Measurements from ENCODE around the gene IL2RA. TPM values are rescaled to one million over a fixed set of nuclear protein-coding genes. Genes with fewer than 3 reads are reported as not detected.
"Not testable (repeated sequence)": the region's sequence is repeated elsewhere in the genome, so short reads cannot be mapped to it uniquely, and the experiment has no call there.

The IL2RA gene
- total and polyA plus RNA-seq, 4 donors: 0.33 to 4.2 (median 3.3) TPM

DNA sequence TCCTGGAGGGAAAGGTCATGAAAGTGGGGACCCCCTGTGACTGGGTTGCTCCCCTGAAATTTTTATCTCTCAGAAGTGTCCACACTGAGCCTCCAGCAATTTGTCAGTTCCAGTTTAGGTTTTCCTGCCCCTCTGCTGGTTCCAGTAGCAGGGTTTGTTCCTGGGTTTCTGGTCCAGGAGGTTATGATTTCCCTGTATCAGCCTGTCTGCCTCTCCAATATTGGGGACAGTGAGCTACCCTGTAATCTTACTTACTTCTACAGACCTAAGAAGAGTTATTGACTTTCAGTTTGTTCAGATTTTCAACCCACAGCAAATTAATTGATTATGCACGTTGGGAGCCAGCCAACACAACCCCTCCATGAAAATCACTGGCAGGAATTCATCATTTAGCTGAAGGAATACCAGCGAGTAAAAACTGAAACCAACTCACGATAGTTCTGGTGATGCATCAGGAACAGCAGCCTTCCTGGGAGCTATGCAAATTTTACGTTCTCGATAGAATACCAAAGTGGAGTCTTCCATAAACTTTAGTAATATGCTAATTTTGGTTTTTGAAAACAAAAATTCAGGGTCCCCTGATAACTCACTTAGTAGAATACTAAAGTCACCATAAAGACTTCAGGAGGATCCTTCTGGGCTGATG, 53.5 kb downstream of the IL2RA start:
- Histone ChIP-seq H3K36me3 (ENCODE audit: control insufficient read depth in 1 of 2, insufficient read depth in 2 of 2, low read length in 1 of 2) (no peaks in the 10 kb centered on the region), H3K4me1 (ENCODE audit: control insufficient read depth in 1 of 2, insufficient read depth in 2 of 2, low read length in 2 of 2) (no peaks in the 10 kb centered on the region), H3K4me3 (ENCODE audit: low read length in 2 of 2) (no peak overlapping the region), H3K27ac (ENCODE audit: low read depth in 1 of 2, low read length in 2 of 2) (no peak overlapping the region), H3K9me3 (ENCODE audit: control insufficient read depth, low read length) (no peaks in the 10 kb centered on the region), H3K27me3 (ENCODE audit: control insufficient read depth in 1 of 2, insufficient read depth in 2 of 2, low read length in 1 of 2) (no peaks in the 10 kb centered on the region)
- intact Hi-C loops (cut with DNase I): no loop called here
- 66 to 67% methylated on average over 5 of the region's 5 CpGs for WGBS, 2 donors
- ATAC-seq (ENCODE audit: low FRiP score): no peak
- no peak for DNase-seq

DNA sequence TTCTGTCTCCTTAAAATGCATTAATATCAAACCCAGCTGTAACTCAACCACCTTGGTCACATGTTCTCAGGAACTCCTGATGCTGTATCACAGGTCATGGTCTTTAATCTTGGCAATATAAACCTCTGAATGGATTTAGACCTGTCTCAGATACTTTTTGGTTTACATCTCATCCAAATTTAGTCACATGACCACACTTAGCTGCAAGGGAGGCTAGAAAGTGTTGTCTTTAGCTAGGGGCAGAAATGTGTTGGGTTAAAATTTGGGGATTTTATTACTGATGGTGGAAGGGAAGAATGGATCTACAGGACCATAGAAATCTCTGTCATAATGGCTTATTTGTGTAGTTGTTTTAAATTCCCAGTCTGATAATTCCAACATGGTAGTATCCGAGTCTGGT, 55.2 kb downstream of the IL2RA start:
- ATAC-seq (ENCODE audit: low FRiP score): no peak
- Histone ChIP-seq H3K27me3 (ENCODE audit: control insufficient read depth in 1 of 2, insufficient read depth in 2 of 2, low read length in 1 of 2) (no peaks in the 10 kb centered on the region), H3K36me3 (ENCODE audit: control insufficient read depth in 1 of 2, insufficient read depth in 2 of 2, low read length in 1 of 2) (no peaks in the 10 kb centered on the region), H3K4me3 (ENCODE audit: low read length in 2 of 2) (no peak overlapping the region), H3K4me1 (ENCODE audit: control insufficient read depth in 1 of 2, insufficient read depth in 2 of 2, low read length in 2 of 2) (no peaks in the 10 kb centered on the region), H3K27ac (ENCODE audit: low read depth in 1 of 2, low read length in 2 of 2) (no peak overlapping the region), H3K9me3 (ENCODE audit: control insufficient read depth, low read length) (no peaks in the 10 kb centered on the region)
- WGBS, 2 donors: 41 to 97% methylated on average over 1 of the region's 1 CpG
- no peak for DNase-seq
- intact Hi-C loops (cut with DNase I): no loop called here

DNA sequence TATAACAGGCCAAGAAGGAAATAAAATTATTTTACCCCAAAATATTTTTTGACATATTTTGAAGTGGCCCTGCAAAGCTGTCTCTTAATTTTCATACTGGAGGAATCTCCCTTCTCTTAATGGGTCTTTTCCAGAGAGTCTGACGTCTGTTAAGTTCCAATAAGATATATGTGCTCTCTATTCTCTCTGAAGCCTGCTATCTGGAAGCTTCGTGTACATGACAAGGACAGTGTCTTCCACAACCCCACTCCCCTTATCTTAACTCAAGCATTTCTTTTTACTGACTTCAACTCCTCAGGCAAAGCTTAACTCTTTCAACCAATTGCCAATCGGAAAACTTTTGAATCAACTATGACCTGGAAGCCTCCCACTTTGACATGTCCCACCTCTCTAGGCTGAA, 55.6 kb downstream of the IL2RA start:
- Histone ChIP-seq H3K36me3 (ENCODE audit: control insufficient read depth in 1 of 2, insufficient read depth in 2 of 2, low read length in 1 of 2) (no peaks in the 10 kb centered on the region), H3K27me3 (ENCODE audit: control insufficient read depth in 1 of 2, insufficient read depth in 2 of 2, low read length in 1 of 2) (no peaks in the 10 kb centered on the region), H3K4me3 (ENCODE audit: low read length in 2 of 2) (no peak overlapping the region), H3K4me1 (ENCODE audit: control insufficient read depth in 1 of 2, insufficient read depth in 2 of 2, low read length in 2 of 2) (no peaks in the 10 kb centered on the region), H3K27ac (ENCODE audit: low read depth in 1 of 2, low read length in 2 of 2) (no peak overlapping the region), H3K9me3 (ENCODE audit: control insufficient read depth, low read length) (no peaks in the 10 kb centered on the region)
- intact Hi-C loops (cut with DNase I): no loop called here
- 88 to 89% methylated on average over 3 of the region's 3 CpGs for WGBS, 2 donors
- no peak for DNase-seq
- ATAC-seq (ENCODE audit: low FRiP score): no peak

DNA sequence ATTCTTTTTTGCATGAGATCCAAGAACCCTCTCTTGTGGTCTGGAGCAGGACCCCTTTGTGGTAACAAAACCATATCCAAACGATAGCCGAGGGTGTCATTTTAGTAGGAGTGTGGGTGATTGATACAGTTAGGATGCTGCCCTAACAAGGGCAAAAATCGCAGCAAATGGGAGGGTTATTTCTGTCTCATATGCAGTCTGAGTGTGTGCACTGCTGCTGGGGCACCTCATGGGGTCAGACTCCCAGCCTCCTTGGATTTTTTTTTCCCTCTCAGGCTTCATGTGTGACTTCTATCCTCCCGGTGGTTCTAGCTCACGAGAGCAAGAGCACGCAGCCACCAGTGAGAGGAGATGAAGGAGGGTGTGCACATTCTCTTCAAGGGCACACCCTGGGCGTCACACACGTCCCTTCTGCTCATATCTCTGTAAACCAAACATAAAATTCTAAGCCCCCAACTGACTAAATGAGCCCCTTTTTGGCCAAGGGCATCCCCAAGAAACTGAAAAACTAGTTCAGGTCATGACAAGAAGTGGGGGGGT, 56.2 kb downstream of the IL2RA start:
- Histone ChIP-seq H3K4me1 (ENCODE audit: control insufficient read depth in 1 of 2, insufficient read depth in 2 of 2, low read length in 2 of 2) (no peaks in the 10 kb centered on the region), H3K9me3 (ENCODE audit: control insufficient read depth, low read length) (no peaks in the 10 kb centered on the region), H3K27ac (ENCODE audit: low read depth in 1 of 2, low read length in 2 of 2) (no peak overlapping the region), H3K4me3 (ENCODE audit: low read length in 2 of 2) (no peak overlapping the region), H3K27me3 (ENCODE audit: control insufficient read depth in 1 of 2, insufficient read depth in 2 of 2, low read length in 1 of 2) (no peaks in the 10 kb centered on the region), H3K36me3 (ENCODE audit: control insufficient read depth in 1 of 2, insufficient read depth in 2 of 2, low read length in 1 of 2) (no peaks in the 10 kb centered on the region)
- 62 to 70% methylated on average over 8 of the region's 8 CpGs for WGBS, 2 donors
- no peak for ATAC-seq (ENCODE audit: low FRiP score)
- DNase-seq: no peak
- intact Hi-C loops (cut with DNase I): no loop called here

DNA sequence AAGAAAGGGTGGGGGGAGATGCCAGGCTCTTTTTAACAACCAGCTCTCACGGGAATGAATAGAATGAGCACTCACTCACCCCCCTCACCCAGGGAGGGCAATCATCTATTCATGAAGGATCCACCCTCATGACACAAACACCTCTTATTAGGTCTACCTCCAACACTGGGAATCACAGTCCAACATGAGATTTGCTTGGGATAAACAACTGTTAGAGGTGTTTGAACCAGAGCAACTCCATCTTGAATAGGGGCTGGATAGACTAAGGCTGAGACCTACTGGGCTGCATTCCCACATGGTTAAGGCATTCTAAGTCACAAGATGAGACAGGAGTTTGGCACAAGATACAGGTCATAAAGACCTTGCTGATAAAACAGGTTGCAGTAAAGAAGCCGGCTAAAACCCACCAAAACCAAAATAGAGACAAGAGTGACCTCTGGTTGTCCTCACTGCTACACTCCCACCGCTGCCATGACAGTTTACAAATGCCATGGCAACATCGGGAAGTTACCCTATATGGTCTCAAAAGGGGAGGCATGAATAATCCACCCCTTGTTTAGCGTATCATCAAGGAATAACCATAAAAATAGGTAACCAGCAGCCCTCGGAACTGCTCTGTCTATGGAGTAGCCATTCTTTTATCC, 56.9 kb downstream of the IL2RA start:
- H3K27ac ChIP-seq (ENCODE audit: low read depth in 1 of 2, low read length in 2 of 2); ATAC-seq (ENCODE audit: low FRiP score); DNase-seq; H3K9me3 ChIP-seq (ENCODE audit: control insufficient read depth, low read length); intact Hi-C loops (cut with DNase I); H3K27me3 ChIP-seq (ENCODE audit: control insufficient read depth in 1 of 2, insufficient read depth in 2 of 2, low read length in 1 of 2); H3K4me1 ChIP-seq (ENCODE audit: control insufficient read depth in 1 of 2, insufficient read depth in 2 of 2, low read length in 2 of 2); H3K36me3 ChIP-seq (ENCODE audit: control insufficient read depth in 1 of 2, insufficient read depth in 2 of 2, low read length in 1 of 2); H3K4me3 ChIP-seq (ENCODE audit: low read length in 2 of 2): not testable (repeated sequence)
- 66 to 67% methylated on average over 6 of the region's 6 CpGs for WGBS, 2 donors

DNA sequence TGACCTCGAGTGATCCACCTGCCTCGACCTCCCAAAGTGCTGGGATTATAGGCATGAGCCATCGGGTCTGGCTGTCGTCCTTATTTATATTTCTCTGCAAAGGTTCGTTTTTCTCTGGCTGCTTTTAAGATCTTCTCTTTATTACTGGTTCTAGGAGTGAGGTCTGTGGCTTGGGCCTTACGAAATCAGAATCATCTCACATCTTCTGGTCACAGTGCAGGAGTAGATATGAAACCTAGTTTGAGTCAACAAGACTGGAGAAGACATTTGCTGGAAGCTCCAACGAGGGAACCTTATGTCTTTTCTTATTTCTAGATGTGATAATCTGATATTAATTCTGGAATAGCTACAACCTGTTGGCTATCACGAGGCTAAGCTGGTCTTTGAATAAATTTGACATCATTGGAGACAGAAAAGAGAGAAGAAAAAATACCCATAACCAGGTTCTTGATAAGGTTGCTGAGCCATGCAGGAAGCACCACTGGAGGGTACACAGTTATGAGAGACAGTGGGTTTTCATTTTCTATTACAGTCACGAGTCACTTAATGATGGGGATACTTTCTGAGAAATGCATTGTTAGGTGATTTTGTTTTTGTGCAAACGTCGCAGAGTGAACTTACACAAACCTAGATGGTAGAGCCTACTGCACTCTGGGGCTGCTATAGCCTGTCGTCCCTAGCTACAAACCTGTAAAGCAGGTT, 59.2 kb downstream of the IL2RA start:
- intact Hi-C loops (cut with DNase I): no loop called here
- Histone ChIP-seq H3K27me3 (ENCODE audit: control insufficient read depth in 1 of 2, insufficient read depth in 2 of 2, low read length in 1 of 2) (no peaks in the 10 kb centered on the region), H3K4me3 (ENCODE audit: low read length in 2 of 2) (no peak overlapping the region), H3K27ac (ENCODE audit: low read depth in 1 of 2, low read length in 2 of 2) (no peak overlapping the region), H3K36me3 (ENCODE audit: control insufficient read depth in 1 of 2, insufficient read depth in 2 of 2, low read length in 1 of 2) (no peaks in the 10 kb centered on the region), H3K4me1 (ENCODE audit: control insufficient read depth in 1 of 2, insufficient read depth in 2 of 2, low read length in 2 of 2) (no peaks in the 10 kb centered on the region), H3K9me3 (ENCODE audit: control insufficient read depth, low read length) (no peaks in the 10 kb centered on the region)
- DNase-seq (no peak), ATAC-seq (ENCODE audit: low FRiP score) (no peak)
- WGBS, 2 donors: 81 to 86% methylated on average over 12 of the region's 12 CpGs

DNA sequence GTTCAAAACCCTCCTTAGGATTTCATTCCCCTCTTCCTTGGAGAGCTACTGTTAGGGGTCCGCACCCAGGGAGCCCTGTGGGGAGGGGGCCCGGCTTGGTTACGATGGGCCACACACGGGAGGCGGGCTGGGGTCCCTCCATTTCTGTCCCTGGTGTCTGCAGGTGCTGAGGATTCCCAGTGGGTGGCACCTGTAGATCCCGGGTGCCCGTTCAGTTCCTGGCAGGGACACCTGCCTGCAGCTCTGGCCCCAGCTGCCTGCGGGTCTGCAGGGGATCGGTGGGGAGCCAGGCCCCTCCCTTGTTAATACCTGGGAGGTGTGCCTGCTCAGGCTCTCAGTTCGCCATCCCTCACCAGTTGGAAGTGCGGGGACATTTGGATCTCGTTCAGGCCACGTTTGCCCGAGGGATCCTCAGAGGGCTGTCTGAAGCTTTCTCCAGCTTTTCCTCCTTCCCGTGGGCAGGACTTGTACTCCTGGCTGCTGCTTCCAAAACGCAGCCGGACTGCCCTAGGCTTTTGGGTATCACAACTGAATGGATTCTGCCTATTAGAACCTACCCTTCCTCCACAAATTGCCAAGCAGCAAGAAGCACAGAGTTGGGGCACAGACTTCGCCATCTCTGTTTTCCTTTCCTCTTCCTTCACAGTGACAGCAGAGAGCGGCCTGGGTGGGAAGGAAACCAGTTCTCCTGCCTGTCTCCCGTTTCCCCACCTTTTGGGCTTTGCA, 62.6 kb downstream of the IL2RA start:
- H3K4me3 ChIP-seq (ENCODE audit: low read length in 2 of 2): no peak overlapping the region
- no peak for DNase-seq
- intact Hi-C loops (cut with DNase I): no loop called here
- no peaks in the 10 kb centered on the region for H3K9me3 ChIP-seq (ENCODE audit: control insufficient read depth, low read length)
- H3K4me1 ChIP-seq (ENCODE audit: control insufficient read depth in 1 of 2, insufficient read depth in 2 of 2, low read length in 2 of 2): no peaks in the 10 kb centered on the region
- no peaks in the 10 kb centered on the region for H3K36me3 ChIP-seq (ENCODE audit: control insufficient read depth in 1 of 2, insufficient read depth in 2 of 2, low read length in 1 of 2)
- WGBS, 2 donors: 71 to 72% methylated on average over 20 of the region's 20 CpGs
- no peak for ATAC-seq (ENCODE audit: low FRiP score)
- no peak overlapping the region for H3K27ac ChIP-seq (ENCODE audit: low read depth in 1 of 2, low read length in 2 of 2)
- no peaks in the 10 kb centered on the region for H3K27me3 ChIP-seq (ENCODE audit: control insufficient read depth in 1 of 2, insufficient read depth in 2 of 2, low read length in 1 of 2)

DNA sequence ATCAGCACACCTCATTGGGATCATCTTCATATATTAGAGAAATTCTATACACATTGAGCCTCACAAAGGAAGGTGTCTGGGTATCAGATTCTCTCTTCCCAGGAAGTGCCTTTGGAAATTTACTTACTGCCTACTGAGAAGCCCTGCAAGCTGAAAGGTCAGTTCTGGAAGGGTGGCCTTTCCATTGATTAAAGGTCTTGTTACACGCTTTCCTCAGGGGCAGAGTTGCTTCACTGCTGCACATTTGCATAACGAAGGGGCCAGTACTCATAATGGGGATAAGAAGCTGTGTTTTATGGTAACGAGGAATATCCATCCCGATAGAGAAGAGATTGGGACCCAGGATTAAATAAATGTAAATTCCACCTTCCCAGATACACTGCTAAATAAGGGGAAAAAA, 65.5 kb downstream of the IL2RA start:
- 81 to 83% methylated on average over 4 of the region's 4 CpGs for WGBS, 2 donors
- intact Hi-C loops (cut with DNase I): no loop called here
- no peak for DNase-seq
- H3K4me1 ChIP-seq (ENCODE audit: control insufficient read depth in 1 of 2, insufficient read depth in 2 of 2, low read length in 2 of 2): no peaks in the 10 kb centered on the region
- no peaks in the 10 kb centered on the region for H3K9me3 ChIP-seq (ENCODE audit: control insufficient read depth, low read length)
- no peaks in the 10 kb centered on the region for H3K36me3 ChIP-seq (ENCODE audit: control insufficient read depth in 1 of 2, insufficient read depth in 2 of 2, low read length in 1 of 2)
- no peak overlapping the region for H3K27ac ChIP-seq (ENCODE audit: low read depth in 1 of 2, low read length in 2 of 2)
- no peaks in the 10 kb centered on the region for H3K27me3 ChIP-seq (ENCODE audit: control insufficient read depth in 1 of 2, insufficient read depth in 2 of 2, low read length in 1 of 2)
- H3K4me3 ChIP-seq (ENCODE audit: low read length in 2 of 2): no peak overlapping the region
- ATAC-seq (ENCODE audit: low FRiP score): no peak

Data from aorta (tissue), 5 donors.